Stimulated activated CD4-positive, alpha-beta T cell treated with anti-CD3 and anti-CD28 coated beads, Interleukin-4, amount 100 ng/mL, for 1 hour (primary cell): ENCODE results near the gene CFAP68.
"Not testable (repeated sequence)": the region's sequence is repeated elsewhere in the genome, so short reads cannot be mapped to it uniquely, and the experiment has no call there.

ENCODE experiments used
- DNase-seq: peaks from one replicate; pipeline ENCODE4 v3.0.0-alpha.2; 2020

The CFAP68 gene

GRCh38 chr11:111870886-111871692, 8.3 kb upstream of the CFAP68 start, which contains the start of gene ALG9:
Gene ALG9, minus strand, starts transcription at chr11:111871581. Its CDS starts 99 bp downstream, at chr11:111871482.
- peak; percentile 94 for DNase-seq

DNA sequence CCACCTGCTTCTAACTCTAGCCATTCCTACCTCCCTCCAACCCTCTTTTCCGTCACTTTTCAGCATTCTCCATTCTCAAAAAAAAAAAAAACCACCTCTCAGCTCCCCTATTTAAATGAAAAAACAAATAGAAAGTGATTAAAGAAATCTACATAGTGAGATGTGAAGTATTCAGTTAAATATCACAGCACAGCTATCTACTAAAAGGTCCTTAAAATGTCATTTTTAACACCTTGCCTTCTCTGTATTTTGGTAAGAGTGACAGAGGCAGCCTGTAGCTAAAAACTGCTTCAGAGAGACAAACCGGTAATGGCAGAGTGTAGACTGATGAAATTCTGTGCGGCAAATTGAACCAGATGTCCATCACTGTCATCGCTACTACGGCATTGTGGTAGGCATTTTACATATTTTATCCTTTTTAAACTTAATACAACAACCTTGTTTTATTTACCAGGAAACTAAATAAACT, 7.6 kb upstream of the CFAP68 start:
- no peak for DNase-seq

GRCh38 chr11:111878385-111878848, 924 bp upstream of the CFAP68 start:
- DNase-seq, result no peak

DNA sequence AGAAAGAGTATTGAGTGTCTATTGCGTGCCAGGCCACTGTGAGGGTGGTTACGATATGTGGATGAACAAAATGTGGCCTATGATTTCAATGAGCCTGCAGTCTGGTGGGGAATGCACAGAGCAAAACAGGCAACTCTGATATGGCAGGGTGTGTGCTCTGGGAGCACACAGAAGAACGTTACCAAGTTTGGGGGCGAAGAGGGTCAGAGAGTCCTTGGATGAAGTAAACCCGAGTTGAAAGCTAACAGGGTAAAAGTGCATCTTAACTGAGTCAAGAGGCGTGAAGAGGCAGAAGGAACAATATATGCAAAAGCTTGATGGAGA, 258 bp downstream of the CFAP68 start:
- DNase-seq, result no peak

DNA sequence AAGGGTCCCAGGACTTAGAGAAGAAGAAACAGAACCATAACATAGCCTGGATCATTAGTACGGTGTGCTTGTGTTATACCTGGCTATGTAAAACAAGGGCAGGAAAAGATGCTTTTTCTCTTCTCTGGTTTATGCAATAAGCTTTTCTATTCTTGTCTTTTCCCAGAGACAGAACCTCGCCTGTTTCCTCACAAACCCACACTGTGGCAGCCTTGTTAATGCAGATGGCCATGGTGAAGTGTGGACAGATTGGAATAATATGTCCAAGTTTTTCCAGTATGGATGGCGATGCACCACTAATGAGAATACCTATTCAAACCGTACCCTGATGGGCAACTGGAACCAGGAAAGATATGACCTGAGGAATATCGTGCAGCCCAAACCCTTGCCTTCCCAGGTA, 2.9 kb downstream of the CFAP68 start:
- DNase-seq, result no peak

- DNase-seq, result not testable (repeated sequence)
These were observed 5.7 kb downstream of the CFAP68 start for GRCh38 chr11:111885053-111885452.

- DNase-seq, result no peak
These were observed 6.7 kb downstream of the CFAP68 start for GRCh38 chr11:111886032-111886431.

- DNase-seq, result no peak
These were observed 7.5 kb downstream of the CFAP68 start for GRCh38 chr11:111886844-111887243.

DNA sequence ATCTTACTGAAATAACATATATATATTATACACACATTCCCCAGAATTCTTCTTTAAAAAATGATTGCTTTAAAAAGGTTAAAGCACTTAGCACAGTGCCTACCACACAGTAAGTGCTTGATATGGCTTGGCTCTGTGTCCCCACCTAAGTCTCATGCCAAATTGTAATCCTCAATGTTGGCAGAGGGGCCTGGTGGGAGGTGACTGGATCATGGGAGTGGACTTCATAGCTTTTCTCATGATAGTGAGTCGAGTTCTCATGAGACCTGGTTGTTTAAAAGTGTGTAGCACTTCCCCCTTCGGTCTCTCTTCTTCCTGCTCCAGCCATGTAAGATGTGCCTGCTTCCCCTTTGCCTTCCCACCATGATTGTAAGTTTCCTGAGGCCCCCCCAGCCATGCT, 26.1 kb downstream of the CFAP68 start:
- no peak for DNase-seq

GRCh38 chr11:111906680-111907079, 27.3 kb downstream of the CFAP68 start:
- DNase-seq, result no peak

DNA sequence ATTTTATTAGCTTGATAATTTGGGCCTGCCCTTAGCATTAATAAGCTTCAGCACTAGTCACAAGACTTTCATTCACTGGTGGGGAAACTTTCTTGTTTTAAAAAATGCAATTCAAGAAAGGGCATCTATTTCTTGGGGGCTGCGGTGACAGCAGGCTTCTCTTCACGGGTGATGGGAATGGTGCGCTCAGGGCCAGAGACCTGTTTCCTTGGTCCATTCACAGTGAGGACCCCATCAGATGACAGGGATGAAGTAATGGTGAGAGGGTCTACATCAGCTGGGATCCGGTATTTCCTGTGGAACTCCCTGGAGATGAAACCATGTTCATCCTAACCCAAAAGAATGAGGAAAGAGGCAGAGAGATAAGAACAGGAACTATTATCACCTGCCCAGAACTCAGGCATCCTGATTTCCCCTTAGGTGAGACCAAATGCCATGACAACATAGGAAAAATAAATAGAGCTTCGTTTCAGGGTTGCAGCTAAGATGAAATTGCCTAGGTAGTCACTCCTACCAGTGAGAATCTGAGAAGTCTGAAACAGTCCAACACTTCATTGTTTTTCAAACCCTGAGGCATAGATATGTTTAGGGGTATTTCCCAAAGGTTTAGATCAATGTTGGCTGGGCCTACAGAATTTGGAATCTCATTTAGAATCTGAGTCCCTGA, 29.4 kb downstream of the CFAP68 start:
- no peak for DNase-seq

DNA sequence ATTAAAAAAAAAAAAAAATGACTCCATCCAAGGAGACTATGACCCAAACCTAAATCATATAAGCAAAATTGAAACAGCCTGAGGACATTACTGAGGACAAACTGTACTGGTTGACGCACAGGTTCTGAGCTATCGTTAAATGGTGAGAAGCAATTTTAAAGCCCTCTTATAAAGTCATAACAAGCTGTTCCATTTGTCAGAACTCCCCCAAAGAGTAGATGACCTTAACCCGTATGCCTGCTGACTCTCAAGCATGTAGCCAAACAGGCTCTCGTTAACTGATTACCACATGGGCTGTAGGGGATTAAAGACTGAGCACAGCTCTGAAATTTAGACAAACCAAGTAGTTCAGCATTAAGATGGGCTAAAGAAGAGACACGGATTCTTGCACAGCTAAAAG, 30.0 kb downstream of the CFAP68 start:
- no peak for DNase-seq

- DNase-seq, result no peak
These were observed 31.6 kb downstream of the CFAP68 start for GRCh38 chr11:111910676-111911562.

DNA sequence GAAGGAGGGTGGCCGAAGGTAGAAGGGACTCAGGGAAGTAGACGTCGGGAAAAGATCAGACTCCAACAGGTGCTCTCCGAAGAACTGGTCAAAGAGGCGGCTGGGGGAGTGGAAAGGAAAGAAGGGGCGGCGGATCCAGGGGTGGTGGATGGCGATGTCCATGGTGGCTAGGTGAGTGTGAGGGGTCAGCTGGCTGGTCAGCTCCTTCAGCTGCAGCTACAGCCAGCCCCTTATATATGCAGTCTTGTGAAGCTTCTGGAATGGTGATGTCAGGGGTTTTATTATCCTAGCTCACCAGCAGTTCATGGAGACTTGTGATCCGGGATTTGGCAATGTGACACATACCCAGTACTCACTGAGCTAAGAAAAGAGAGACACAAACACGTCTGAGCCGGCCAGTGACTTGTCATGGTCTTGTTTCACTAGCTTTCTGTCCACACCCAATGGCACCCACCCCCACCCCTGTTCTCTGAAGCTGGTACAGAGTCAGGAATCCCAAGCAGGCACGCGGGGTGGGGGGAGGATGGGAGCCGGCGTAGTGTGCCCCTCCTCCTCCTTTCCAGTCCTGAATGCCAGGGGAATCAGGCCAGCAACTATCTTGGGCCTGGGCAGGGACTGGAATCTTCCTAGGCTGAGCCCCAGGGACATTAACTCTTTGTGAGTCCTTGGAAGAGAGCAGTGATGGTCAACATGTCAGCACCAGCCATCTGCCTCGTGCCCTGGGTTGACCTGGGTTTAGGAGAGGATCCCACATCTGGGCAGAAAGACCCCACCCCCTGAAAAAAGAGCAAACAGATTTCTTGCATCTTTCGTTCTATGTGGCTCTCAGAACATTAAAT, 32.4 kb downstream of the CFAP68 start, which contains the start of gene CRYAB:
Gene CRYAB (minus strand): TSS at position 208 of the 839 bp plus-strand sequence. CDS start 46 bp downstream, at position 162.
- DNase-seq, result no peak

DNA sequence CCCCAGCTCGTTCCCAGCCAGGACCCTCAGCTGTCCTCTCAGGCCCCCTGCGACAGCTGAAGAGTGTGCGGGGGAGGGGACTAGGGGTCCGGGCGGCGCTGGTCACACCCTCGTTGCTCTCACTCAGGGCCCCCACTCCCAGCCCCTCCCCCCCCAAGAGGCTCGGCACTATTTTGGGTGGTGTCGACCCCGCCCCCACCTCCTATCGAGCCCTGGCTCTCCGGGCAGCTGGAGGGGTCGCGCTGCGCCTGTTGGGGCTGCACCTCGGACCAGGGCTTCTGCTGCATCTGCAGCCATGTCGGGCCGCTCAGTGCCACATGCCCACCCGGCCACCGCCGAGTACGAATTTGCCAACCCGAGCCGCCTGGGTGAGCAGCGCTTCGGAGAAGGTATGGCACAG, 33.2 kb downstream of the CFAP68 start, which contains the start of gene HSPB2:
Gene HSPB2 (plus strand): TSS at position 200 of the 400 bp plus-strand sequence. CDS start 96 bp downstream, at position 296.
- DNase-seq, result no peak

- no peak for DNase-seq
These were observed 33.9 kb downstream of the CFAP68 start for GRCh38 chr11:111913031-111913861.

DNA sequence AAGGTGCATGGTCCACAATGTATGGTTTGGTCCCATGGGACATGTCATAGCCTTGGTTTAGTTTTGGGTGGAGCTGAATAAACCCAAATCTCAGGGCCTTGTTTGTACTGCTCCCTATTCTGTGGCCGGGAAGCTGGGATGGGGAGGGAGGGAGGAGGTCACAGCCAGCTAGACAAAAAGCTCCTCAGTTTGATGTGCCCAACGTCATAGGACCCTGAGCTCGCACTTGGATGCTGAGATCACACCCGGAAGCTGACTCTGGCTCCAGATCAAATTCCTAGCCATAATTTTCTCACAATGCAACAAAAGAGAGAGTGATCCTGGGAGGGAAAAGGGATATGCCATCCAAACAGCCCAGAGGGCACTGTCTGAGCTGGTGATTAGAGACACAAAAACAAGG, 34.7 kb downstream of the CFAP68 start:
- no peak for DNase-seq

GRCh38 chr11:111916768-111917167, 37.4 kb downstream of the CFAP68 start:
- DNase-seq, result no peak

DNA sequence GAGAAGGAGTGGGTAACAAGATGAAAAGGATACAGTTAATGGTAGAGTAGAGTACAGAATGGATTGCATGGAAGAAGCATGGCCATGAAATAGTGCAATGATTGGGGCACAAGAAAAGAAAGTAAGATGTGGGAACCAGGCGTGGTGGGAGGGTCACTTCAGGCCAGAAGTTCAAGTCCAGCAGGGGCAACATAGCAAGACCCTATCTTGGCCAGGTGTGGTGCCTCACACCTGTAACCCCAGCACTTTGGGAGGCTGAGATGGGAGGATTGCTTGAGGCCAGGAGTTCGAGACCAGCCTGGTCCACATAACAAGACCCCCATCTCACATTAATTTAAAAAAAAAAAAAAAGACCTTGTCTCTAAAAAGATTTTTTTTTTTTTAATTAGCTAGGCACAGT, 38.0 kb downstream of the CFAP68 start:
- DNase-seq, result no peak

DNA sequence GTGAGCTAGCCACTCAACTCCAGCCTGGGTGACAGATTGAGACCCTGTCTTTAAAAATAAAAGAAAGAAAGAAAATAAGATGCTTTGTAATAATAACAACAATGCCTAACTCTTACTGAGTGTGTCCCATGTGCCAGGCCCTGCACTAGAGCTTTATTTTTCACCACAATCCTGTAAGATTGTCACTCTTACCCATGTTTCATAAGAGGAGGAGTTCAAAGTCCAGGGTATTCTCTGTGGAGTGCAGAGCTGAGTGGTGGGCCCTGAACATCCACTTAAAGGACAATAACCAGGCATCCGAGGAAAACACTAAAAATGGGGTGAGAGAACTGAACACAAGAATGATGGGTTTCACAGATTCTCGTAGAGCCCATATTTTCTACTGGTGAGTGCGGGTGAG, 38.4 kb downstream of the CFAP68 start:
- DNase-seq, result no peak
